ENCODE results near the gene CDHR5. TPM values are rescaled to one million over a fixed set of nuclear protein-coding genes. Genes with fewer than 3 reads are reported as not detected.

The CDHR5 gene
- total RNA-seq, 2 donors from 2014 or later: 0.13 to 0.27 TPM

DNA sequence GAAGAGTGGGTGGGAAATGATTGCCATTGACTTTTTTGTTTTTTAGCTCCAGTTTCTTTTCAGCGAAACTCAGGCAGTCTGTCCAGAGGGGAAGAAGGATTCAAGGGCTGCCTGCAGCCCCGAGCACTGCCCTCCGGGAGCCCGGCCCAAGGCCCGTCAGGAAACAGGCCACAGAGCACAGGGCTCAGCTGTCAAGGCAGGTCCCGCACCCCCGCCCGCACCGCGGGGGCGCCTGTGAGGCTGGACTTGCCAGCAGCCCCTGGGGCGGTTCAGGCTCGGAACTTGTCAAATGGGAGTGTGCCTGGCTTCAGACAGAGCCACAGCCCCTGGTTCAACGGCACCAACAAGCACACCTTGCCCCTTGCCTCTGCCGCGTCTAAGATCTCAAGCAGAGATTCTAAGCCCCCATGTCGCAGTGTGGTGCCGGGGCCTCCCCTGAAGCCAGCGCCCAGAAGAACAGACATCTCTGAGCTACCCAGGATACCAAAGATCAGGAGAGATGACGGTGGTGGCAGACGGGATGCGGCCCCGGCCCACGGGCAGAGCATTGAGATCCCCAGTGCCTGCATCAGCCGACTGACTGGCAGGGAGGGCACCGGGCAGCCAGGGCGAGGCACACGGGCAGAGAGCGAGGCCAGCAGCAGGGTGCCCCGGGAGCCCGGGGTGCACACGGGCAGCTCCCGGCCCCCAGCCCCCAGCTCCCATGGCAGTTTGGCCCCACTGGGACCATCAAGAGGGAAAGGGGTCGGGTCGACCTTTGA is 17.6 kb downstream of the CDHR5 start:
- Mint-ChIP-seq H3K9me3 (no peaks in the 10 kb centered on the region), H3K4me3 (no peak overlapping the region), H3K4me1 (no peaks in the 10 kb centered on the region), H3K27me3 (ENCODE audit: insufficient read depth) (no peaks in the 10 kb centered on the region), H3K36me3 (ENCODE audit: low read depth) (peaks cover 52% of the 10 kb centered on the region), H3K27ac (no peak overlapping the region)
- DNase-seq: no peak
- 94 to 95% methylated on average over 17 to 35 of the region's 35 CpGs for WGBS, 2 experiments (ENCODE audit: insufficient coverage in 1 of 2, insufficient read length in 1 of 2)
- Histone ChIP-seq H3K36me3 (ENCODE audit: control insufficient read depth, insufficient read depth, low read length) (peaks cover 69% of the 10 kb centered on the region), H3K9me3 (ENCODE audit: control insufficient read depth, low read length) (no peaks in the 10 kb centered on the region), H3K9ac (ENCODE audit: extremely low read depth, low read length, poor library complexity, severe bottlenecking) (no peak overlapping the region), H3K27ac (ENCODE audit: low read depth, low read length) (no peak overlapping the region), H3K4me1 (ENCODE audit: control insufficient read depth, insufficient read depth, low read length) (no peaks in the 10 kb centered on the region), H3K27me3 (ENCODE audit: control insufficient read depth, insufficient read depth, low read length, poor library complexity, severe bottlenecking) (no peaks in the 10 kb centered on the region), H3K4me3 (ENCODE audit: low read length) (no peak overlapping the region)
- TF ChIP-seq, protein P1, sequence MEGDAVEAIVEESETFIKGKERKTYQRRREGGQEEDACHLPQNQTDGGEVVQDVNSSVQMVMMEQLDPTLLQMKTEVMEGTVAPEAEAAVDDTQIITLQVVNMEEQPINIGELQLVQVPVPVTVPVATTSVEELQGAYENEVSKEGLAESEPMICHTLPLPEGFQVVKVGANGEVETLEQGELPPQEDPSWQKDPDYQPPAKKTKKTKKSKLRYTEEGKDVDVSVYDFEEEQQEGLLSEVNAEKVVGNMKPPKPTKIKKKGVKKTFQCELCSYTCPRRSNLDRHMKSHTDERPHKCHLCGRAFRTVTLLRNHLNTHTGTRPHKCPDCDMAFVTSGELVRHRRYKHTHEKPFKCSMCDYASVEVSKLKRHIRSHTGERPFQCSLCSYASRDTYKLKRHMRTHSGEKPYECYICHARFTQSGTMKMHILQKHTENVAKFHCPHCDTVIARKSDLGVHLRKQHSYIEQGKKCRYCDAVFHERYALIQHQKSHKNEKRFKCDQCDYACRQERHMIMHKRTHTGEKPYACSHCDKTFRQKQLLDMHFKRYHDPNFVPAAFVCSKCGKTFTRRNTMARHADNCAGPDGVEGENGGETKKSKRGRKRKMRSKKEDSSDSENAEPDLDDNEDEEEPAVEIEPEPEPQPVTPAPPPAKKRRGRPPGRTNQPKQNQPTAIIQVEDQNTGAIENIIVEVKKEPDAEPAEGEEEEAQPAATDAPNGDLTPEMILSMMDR (conservative IDR thresholded peaks at IDR 0.05): no peak

DNA sequence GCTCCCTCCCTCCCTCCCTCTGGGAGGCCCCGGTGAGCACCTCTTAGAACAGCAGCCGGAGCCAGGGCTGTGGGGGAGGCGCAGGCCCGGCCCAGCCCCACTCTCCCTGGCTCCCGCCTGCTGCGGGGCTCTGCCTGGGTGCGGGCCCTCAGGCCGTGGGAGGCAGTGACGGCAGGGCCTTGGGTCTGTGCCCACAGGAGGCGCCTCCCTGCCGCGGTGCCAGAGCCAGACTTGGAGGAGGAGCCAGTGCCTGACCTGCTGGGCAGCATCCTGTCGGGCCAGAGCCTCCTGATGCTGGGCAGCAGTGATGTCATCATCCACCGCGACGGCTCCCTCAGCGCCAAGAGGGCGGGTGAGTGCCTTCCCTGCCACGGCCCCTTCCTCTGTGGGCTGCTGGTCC is 18.5 kb downstream of the CDHR5 start:
- 94 to 96% methylated on average over 12 to 19 of the region's 19 CpGs for WGBS, 2 experiments (ENCODE audit: insufficient coverage in 1 of 2, insufficient read length in 1 of 2)
- H3K9me3 ChIP-seq (ENCODE audit: control insufficient read depth, low read length): no peaks in the 10 kb centered on the region
- no peak for DNase-seq
- H3K9ac ChIP-seq (ENCODE audit: extremely low read depth, low read length, poor library complexity, severe bottlenecking): no peak overlapping the region
- peaks cover 59% of the 10 kb centered on the region for H3K36me3 Mint-ChIP-seq (ENCODE audit: low read depth)
- H3K36me3 ChIP-seq (ENCODE audit: control insufficient read depth, insufficient read depth, low read length): peaks cover 69% of the 10 kb centered on the region
- no peaks in the 10 kb centered on the region for H3K4me1 ChIP-seq (ENCODE audit: control insufficient read depth, insufficient read depth, low read length)
- H3K4me3 Mint-ChIP-seq: no peak overlapping the region
- no peaks in the 10 kb centered on the region for H3K27me3 ChIP-seq (ENCODE audit: control insufficient read depth, insufficient read depth, low read length, poor library complexity, severe bottlenecking)
- TF ChIP-seq, protein P1 (conservative IDR thresholded peaks at IDR 0.05): no peak
- H3K27me3 Mint-ChIP-seq (ENCODE audit: insufficient read depth): no peaks in the 10 kb centered on the region
- no peaks in the 10 kb centered on the region for H3K9me3 Mint-ChIP-seq
- H3K27ac Mint-ChIP-seq: no peak overlapping the region
- H3K4me3 ChIP-seq (ENCODE audit: low read length): no peak overlapping the region
- H3K27ac ChIP-seq (ENCODE audit: low read depth, low read length): no peak overlapping the region
- no peaks in the 10 kb centered on the region for H3K4me1 Mint-ChIP-seq

DNA sequence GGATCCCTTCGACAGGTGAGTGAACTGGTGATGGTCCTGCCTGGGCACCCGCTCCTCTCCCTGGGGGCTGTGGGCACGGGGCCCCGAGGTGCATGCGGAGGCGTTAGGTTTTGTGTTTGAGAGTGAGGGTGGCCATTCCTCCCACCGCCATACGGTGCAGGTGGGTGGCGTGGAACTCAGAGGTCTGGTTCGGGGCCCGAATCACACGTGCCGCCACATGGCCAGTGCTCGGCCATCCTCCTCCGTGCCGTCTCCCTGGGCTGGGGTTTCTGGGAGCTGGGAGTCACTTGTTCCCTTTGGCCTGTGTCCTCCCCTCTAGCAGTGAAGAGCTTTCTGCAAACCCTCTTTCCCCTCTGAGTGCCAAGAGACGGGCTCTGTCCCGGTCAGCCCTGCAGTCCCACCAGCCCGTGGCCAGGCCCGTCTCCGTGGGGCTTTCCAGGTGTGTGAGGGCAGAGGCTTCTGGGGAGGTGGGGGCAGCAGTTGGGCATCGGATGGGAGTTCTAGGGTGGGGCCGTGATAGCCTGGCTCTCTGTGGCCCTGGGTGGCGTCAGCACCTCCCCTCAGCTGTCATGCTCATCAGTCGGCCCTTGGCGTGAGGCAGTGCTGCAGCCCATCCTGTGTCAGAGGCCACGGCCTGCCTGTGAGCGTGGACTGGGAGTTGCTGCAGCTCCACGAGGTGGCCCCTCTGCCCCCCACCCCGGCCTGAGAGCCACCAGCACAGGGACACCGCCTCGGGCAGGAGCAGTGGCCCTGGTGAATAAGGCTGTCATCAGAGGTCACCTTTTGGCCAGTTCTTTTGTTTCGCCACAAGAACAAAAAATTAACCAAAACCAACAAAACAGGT is 19.2 kb downstream of the CDHR5 start:
- no peaks in the 10 kb centered on the region for H3K9me3 Mint-ChIP-seq
- no peaks in the 10 kb centered on the region for H3K9me3 ChIP-seq (ENCODE audit: control insufficient read depth, low read length)
- TF ChIP-seq, protein P1 (conservative IDR thresholded peaks at IDR 0.05): no peak
- H3K36me3 Mint-ChIP-seq (ENCODE audit: low read depth): peaks cover 55% of the 10 kb centered on the region
- H3K4me1 ChIP-seq (ENCODE audit: control insufficient read depth, insufficient read depth, low read length): no peaks in the 10 kb centered on the region
- H3K36me3 ChIP-seq (ENCODE audit: control insufficient read depth, insufficient read depth, low read length): peaks cover 67% of the 10 kb centered on the region
- no peak overlapping the region for H3K9ac ChIP-seq (ENCODE audit: extremely low read depth, low read length, poor library complexity, severe bottlenecking)
- no peak overlapping the region for H3K4me3 Mint-ChIP-seq
- H3K27ac Mint-ChIP-seq: no peak overlapping the region
- no peaks in the 10 kb centered on the region for H3K4me1 Mint-ChIP-seq
- no peaks in the 10 kb centered on the region for H3K27me3 Mint-ChIP-seq (ENCODE audit: insufficient read depth)
- DNase-seq: no peak
- no peak overlapping the region for H3K27ac ChIP-seq (ENCODE audit: low read depth, low read length)
- 94 to 97% methylated on average over 14 to 33 of the region's 33 CpGs for WGBS, 2 experiments (ENCODE audit: insufficient coverage in 1 of 2, insufficient read length in 1 of 2)
- H3K4me3 ChIP-seq (ENCODE audit: low read length): no peak overlapping the region
- no peaks in the 10 kb centered on the region for H3K27me3 ChIP-seq (ENCODE audit: control insufficient read depth, insufficient read depth, low read length, poor library complexity, severe bottlenecking)

Data from endodermal cell (in vitro differentiated cells).